ENCODE data around the gene RASA2.

Gene RASA2

GRCh38 chr3:141656771-141657170, 169.9 kb downstream of the RASA2 start:
- Histone ChIP-seq H3K27me3 (peaks cover 0 to 8% (median 0%) of the 10 kb centered on the region in 11 experiments; a peak in 3 of 22 replicates), H3K36me3 (no peaks in the 10 kb centered on the region; a peak in 1 of 22 replicates), H3K4me1 (no peaks in the 10 kb centered on the region), H3K9me3 (replicated peaks in 1 of 11) (peaks cover 33 to 52% (median 50%) of the 10 kb centered on the region in 11 experiments), H4K20me1 (no peaks in the 10 kb centered on the region), H3K4me2 (no peak overlapping the region), H3K9ac (no peak overlapping the region), H3K4me3 (no peak overlapping the region), H3K27ac (no peak overlapping the region)
- no peak for TF ChIP-seq Cebpa-rat (IDR thresholded peaks at IDR 0.05)

GRCh38 chr3:141657516-141657915, 170.7 kb downstream of the RASA2 start:
- Histone ChIP-seq H3K4me3 (no peak overlapping the region), H3K9me3 (replicated peaks in 1 of 11) (peaks cover 33 to 52% (median 48%) of the 10 kb centered on the region in 11 experiments), H3K4me1 (no peaks in the 10 kb centered on the region), H3K4me2 (no peak overlapping the region), H3K27ac (no peak overlapping the region), H3K36me3 (no peaks in the 10 kb centered on the region; a peak in 1 of 22 replicates), H3K9ac (no peak overlapping the region), H4K20me1 (no peaks in the 10 kb centered on the region), H3K27me3 (peaks cover 0 to 8% (median 0%) of the 10 kb centered on the region in 11 experiments; a peak in 3 of 22 replicates)
- TF ChIP-seq Cebpa-rat (IDR thresholded peaks at IDR 0.05) = no peak

GRCh38 chr3:141659821-141660613, 173.2 kb downstream of the RASA2 start:
- H3K4me1 ChIP-seq = no peaks in the 10 kb centered on the region
- no peak for TF ChIP-seq Cebpa-rat (IDR thresholded peaks at IDR 0.05)
- no peak overlapping the region for H3K9ac ChIP-seq
- no peaks in the 10 kb centered on the region for H4K20me1 ChIP-seq
- H3K36me3 ChIP-seq = no peaks in the 10 kb centered on the region; a peak in 1 of 22 replicates
- no peak overlapping the region for H3K27ac ChIP-seq
- peaks cover 33 to 53% (median 49%) of the 10 kb centered on the region in 11 experiments for H3K9me3 ChIP-seq (replicated peaks in 1 of 11)
- H3K4me3 ChIP-seq = no peak overlapping the region
- no peak overlapping the region for H3K4me2 ChIP-seq
- H3K27me3 ChIP-seq = peaks cover 0 to 8% (median 0%) of the 10 kb centered on the region in 11 experiments; a peak in 3 of 22 replicates

GRCh38 chr3:141660614-141660947, 173.8 kb downstream of the RASA2 start:
- H3K9ac ChIP-seq = no peak overlapping the region
- TF ChIP-seq Cebpa-rat (IDR thresholded peaks at IDR 0.05) = no peak
- H3K4me2 ChIP-seq = no peak overlapping the region
- no peaks in the 10 kb centered on the region; a peak in 1 of 22 replicates for H3K36me3 ChIP-seq
- H3K27me3 ChIP-seq = peaks cover 0 to 8% (median 0%) of the 10 kb centered on the region in 11 experiments; a peak in 3 of 22 replicates
- no peaks in the 10 kb centered on the region for H4K20me1 ChIP-seq
- peaks cover 33 to 56% (median 47%) of the 10 kb centered on the region in 11 experiments for H3K9me3 ChIP-seq (replicated peaks in 1 of 11)
- no peak overlapping the region for H3K27ac ChIP-seq
- no peaks in the 10 kb centered on the region for H3K4me1 ChIP-seq
- H3K4me3 ChIP-seq = no peak overlapping the region

- Histone ChIP-seq H3K36me3 (no peaks in the 10 kb centered on the region; a peak in 1 of 22 replicates), H3K9ac (no peak overlapping the region), H3K9me3 (replicated peaks in 1 of 11) (peaks cover 32 to 51% (median 44%) of the 10 kb centered on the region in 11 experiments), H3K27me3 (peaks cover 0 to 8% (median 0%) of the 10 kb centered on the region in 11 experiments; a peak in 3 of 22 replicates), H3K4me1 (no peaks in the 10 kb centered on the region), H3K4me2 (no peak overlapping the region), H4K20me1 (no peaks in the 10 kb centered on the region), H3K4me3 (no peak overlapping the region), H3K27ac (no peak overlapping the region)
- TF ChIP-seq Cebpa-rat (IDR thresholded peaks at IDR 0.05) = peak in 1 of 11 experiments; percentile 35; a peak in 1 of 22 replicates
These were observed 174.7 kb downstream of the RASA2 start for GRCh38 chr3:141661229-141662196.

- H3K4me1 ChIP-seq = no peaks in the 10 kb centered on the region
- H3K9me3 ChIP-seq (replicated peaks in 1 of 11) = peaks cover 40 to 55% (median 45%) of the 10 kb centered on the region in 11 experiments
- no peak overlapping the region for H3K4me3 ChIP-seq
- H3K4me2 ChIP-seq = no peak overlapping the region
- H3K27ac ChIP-seq = no peak overlapping the region
- peaks cover 0 to 7% (median 0%) of the 10 kb centered on the region in 11 experiments; a peak in 1 of 22 replicates for H3K36me3 ChIP-seq
- H3K9ac ChIP-seq = no peak overlapping the region
- H4K20me1 ChIP-seq = no peaks in the 10 kb centered on the region
- peaks cover 0 to 8% (median 0%) of the 10 kb centered on the region in 11 experiments; a peak in 3 of 22 replicates for H3K27me3 ChIP-seq
- TF ChIP-seq Cebpa-rat (IDR thresholded peaks at IDR 0.05) = no peak
These were observed 177.2 kb downstream of the RASA2 start for GRCh38 chr3:141663993-141664392.

Measured in BLaER1 treated with 17β-estradiol and CSF1 and Interleukin-3, amounts not matched to agents 10 nM and 100 nM (cell line).